ENCODE data around the gene GREM2. TPM values are rescaled to one million over a fixed set of nuclear protein-coding genes. Genes with fewer than 3 reads are reported as not detected.

GREM2 gene
- total RNA-seq, 1 experiment from 2014 or later: 0.08 TPM

Small RNA genes lying within 50 kb of the gene (small RNA-seq; reads per million reads assigned to genes)
- 0 to 0.10 reads per million in 2 experiments for gene RNU5F-8P

Data from SK-MEL-5 (cell line).